ENCODE data around the gene GLI2. TPM values are rescaled to one million over a fixed set of nuclear protein-coding genes. Genes with fewer than 3 reads are reported as not detected.
A peak's percentile ranks its signal among the peaks of the same experiment; 100 is the strongest.

The GLI2 gene
- total and polyA plus RNA-seq, 2 of the 4 experiments (the other 2 are of a cell fraction): 3.8 to 26.0 TPM

- TF ChIP-seq CEBPB (IDR thresholded peaks at IDR 0.05; ENCODE audit: low read depth, low read length) (no peak), RAD21 (IDR thresholded peaks at IDR 0.05; ENCODE audit: low read length) (no peak), MAZ (IDR thresholded peaks at IDR 0.05; ENCODE audit: borderline replicate concordance, low read depth, low read length) (no peak)
Measured at GRCh38 chr2:120741571-120742561, 6.2 kb downstream of the GLI2 start (continued).

GRCh38 chr2:120743657-120744056, 8.0 kb downstream of the GLI2 start:
- ChIA-PET CTCF (no interaction called here), POLR2A (ENCODE audit: unreplicated experiment) (no interaction called here)
- no peak overlapping the region for H2BK15ac ChIP-seq (ENCODE audit: low read depth, low read length)
- 0 out of 2 replicates have a peak overlapping the region, but pooled peaks have one; percentile 25 for H3K23ac ChIP-seq (ENCODE audit: low read depth, low read length)
- H3K14ac ChIP-seq (replicated peaks; ENCODE audit: low read depth, low read length): no peak overlapping the region
- H4K91ac ChIP-seq (ENCODE audit: insufficient read depth, low read depth, low read length): 0 out of 2 replicates have a peak overlapping the region, but pooled peaks have one; percentile 11
- H4K20me1 ChIP-seq (ENCODE audit: insufficient read depth, low read length): peaks cover 86% of the 10 kb centered on the region
- H4K8ac ChIP-seq (ENCODE audit: low read depth in 2 of 2, low read length in 2 of 2): no peak overlapping the region; a peak in 1 of 4 replicates
- no peak overlapping the region for H2AK9ac ChIP-seq (replicated peaks; ENCODE audit: low read depth, low read length, poor library complexity)
- intact Hi-C loops (cut with micrococcal nuclease): no loop called here
- no TSS peak for BruUV-seq (replicated peaks)
- H3K4ac ChIP-seq (ENCODE audit: low read depth, low read length): no peak overlapping the region
- H2BK20ac ChIP-seq (ENCODE audit: low read depth, low read length): no peak overlapping the region
- DNase-seq: no peak
- dilution Hi-C loops (cut with HindIII; ENCODE audit: low sequenced_read_pairs, unreplicated experiment): no loop called here
- no peak for ATAC-seq (ENCODE audit: low read depth)
- no peaks in the 10 kb centered on the region for H3K9me3 ChIP-seq (ENCODE audit: control insufficient read depth, insufficient read depth, low read length)
- H3K27me3 ChIP-seq (ENCODE audit: control insufficient read depth, insufficient read depth, low read length): no peaks in the 10 kb centered on the region
- no peak overlapping the region for H2BK120ac ChIP-seq (ENCODE audit: low read depth, low read length)
- no peak overlapping the region for H3K18ac ChIP-seq (ENCODE audit: low read depth, low read length)
- peaks cover 37% of the 10 kb centered on the region for H3K4me1 ChIP-seq (ENCODE audit: control insufficient read depth, insufficient read depth, low read length)
- no CpG with 5 or more reads among the region's 5 CpGs for WGBS, 2 experiments (ENCODE audit: extremely low coverage in 2 of 2, insufficient read length in 1 of 2)
- no peaks in the 10 kb centered on the region for H3K36me3 ChIP-seq (ENCODE audit: control insufficient read depth, insufficient read depth, low read length)
- H3K79me1 ChIP-seq (ENCODE audit: low read depth in 1 of 2, low read length in 2 of 2): peaks cover 0 to 82% of the 10 kb centered on the region in 2 experiments; a peak in 3 of 4 replicates
- no peak for TF ChIP-seq CEBPB (IDR thresholded peaks at IDR 0.05; ENCODE audit: low read depth, low read length)
- no peak overlapping the region for H2BK5ac ChIP-seq (ENCODE audit: low read depth, low read length, poor library complexity, severe bottlenecking)
- H3K4me2 ChIP-seq (ENCODE audit: low read depth, low read length): no peak overlapping the region
- H3K9ac ChIP-seq (ENCODE audit: low read depth, low read length): no peak overlapping the region
- H2AFZ ChIP-seq (replicated peaks; ENCODE audit: low read length, poor library complexity): no peak overlapping the region
- H2AK5ac ChIP-seq (ENCODE audit: low read depth, low read length): no peak overlapping the region
- no peak overlapping the region for H4K5ac ChIP-seq (ENCODE audit: low read depth, low read length)
- no peak overlapping the region for H3K4me3 ChIP-seq (ENCODE audit: insufficient read depth, low read depth, low read length)
- H3K9me1 ChIP-seq (ENCODE audit: insufficient read depth, low read length): peaks cover 36% of the 10 kb centered on the region
- H3K27ac ChIP-seq (ENCODE audit: insufficient read depth, low read length): no peak overlapping the region
- H3K56ac ChIP-seq (ENCODE audit: extremely low read depth, insufficient read depth, low read length): no peak overlapping the region
- in situ Hi-C loops (cut with MboI; ENCODE audit: low sequenced_read_pairs): no loop called here

All from IMR-90 (cell line).